A549 (cell line): Measurements from ENCODE around the gene LRP5. TPM values are rescaled to one million over a fixed set of nuclear protein-coding genes. Genes with fewer than 3 reads are reported as not detected.
A peak's percentile ranks its signal among the peaks of the same experiment; 100 is the strongest.

Source experiments
- ATAC-seq, 2 experiments: fragments of 200-7000 bp in 1 of 2; fragments of >200 bp in 1 of 2; cut with Nextera tagmentation in 1 of 2; cut with Tn5 transposase in 1 of 2; 3 replicates each; pipeline versions ENCODE4 v1.8.0 to v1.9.1; 2018 to 2020; ENCODE audit warnings: mild to moderate bottlenecking in 1 of 2, moderate library complexity in 1 of 2
- CTCF ChIA-PET: fragments of 300-600 bp; sonication (Branson Sonifier 250); formaldehyde crosslinking; extraction: SDS; loops from one replicate; lab custom pipeline; 2021; ENCODE audit warnings: antibody characterized with exemption, inconsistent platforms; lab: Yijun Ruan, JAX
- POLR2A ChIA-PET: fragments of 350-600 bp; formaldehyde crosslinking; extraction: SDS; loops from one replicate; lab custom pipeline; 2021; ENCODE audit warnings: antibody characterized with exemption, inconsistent platforms; lab: Yijun Ruan, JAX
- DNase-seq, 2 experiments: peaks; one replicate each; pipeline versions ENCODE4 v3.0.0 to v3.0.0-alpha.2; 2011 to 2016; ENCODE audit warnings: low read depth in 1 of 2, low spot score in 1 of 2
- FAIRE-seq: peaks from 2 replicates; lab custom pipeline; 2011; peaks lifted over from hg19 to GRCh38; lab: Jason Lieb, UNC
- H3K27ac ChIP-seq, 2 experiments: fragments of >200 bp; sonication (Bioruptor Twin); formaldehyde crosslinking; 3 replicates each; pipeline ENCODE4 v1.5.1; 2016 to 2017
- H3K4me1 ChIP-seq: fragments of >200 bp; sonication (Bioruptor Twin); formaldehyde crosslinking; 3 replicates; pipeline ENCODE4 v1.6.1; 2016
- H3K4me2 ChIP-seq: fragments of >200 bp; sonication (Bioruptor Twin); formaldehyde crosslinking; 3 replicates; pipeline ENCODE4 v1.6.1; 2016
- H3K4me3 ChIP-seq: fragments of >200 bp; sonication (Bioruptor Twin); formaldehyde crosslinking; 3 replicates; pipeline ENCODE4 v1.5.1; 2016
- H3K9me3 ChIP-seq: fragments of >200 bp; sonication (Bioruptor Twin); formaldehyde crosslinking; 3 replicates; pipeline ENCODE4 v1.6.1; 2016
- ATOH8 ChIP-seq: fragments of 250-450 bp; sonication (Bioruptor Pico); IDR thresholded peaks from 2 replicates; pipeline ENCODE4 v1.5.0; 2020; ENCODE audit warnings: low read depth, mild to moderate bottlenecking, moderate library complexity
- CTCF ChIP-seq: fragments of >200 bp; sonication (Bioruptor Twin); formaldehyde crosslinking; IDR thresholded peaks from 3 replicates; pipeline ENCODE4 v1.5.1; 2016
- E2F6 ChIP-seq: IDR thresholded peaks from 2 replicates; pipeline ENCODE4 v1.6.1; 2012; ENCODE audit warnings: low read depth, borderline replicate concordance
- EHF ChIP-seq: fragments of 250-450 bp; sonication (Bioruptor Pico); IDR thresholded peaks from 2 replicates; pipeline ENCODE4 v1.5.0; 2020; ENCODE audit warnings: mild to moderate bottlenecking
- ESRRA ChIP-seq: fragments of 150-350 bp; IDR thresholded peaks from 2 replicates; pipeline ENCODE4 v1.6.1; 2014; ENCODE audit warnings: mild to moderate bottlenecking, low read length, borderline replicate concordance
- FOSB ChIP-seq: fragments of 250-450 bp; sonication (Bioruptor Pico); IDR thresholded peaks from 2 replicates; pipeline ENCODE4 v1.5.0; 2020; ENCODE audit warnings: mild to moderate bottlenecking, moderate library complexity
- FOSL2 ChIP-seq, 2 experiments: fragments of 450-650 bp in 1 of 2; fragments of >200 bp in 1 of 2; sonication (Bioruptor Twin) in 1 of 2; formaldehyde crosslinking; IDR thresholded peaks; 2 replicates each; pipeline versions ENCODE4 v1.5.0 to v1.6.1; 2016 to 2020; ENCODE audit warnings: mild to moderate bottlenecking in 1 of 2, moderate library complexity in 1 of 2
- FOXS1 ChIP-seq: fragments of 250-450 bp; sonication (Bioruptor Pico); IDR thresholded peaks from 2 replicates; pipeline ENCODE4 v1.5.0; 2020; ENCODE audit warnings: mild to moderate bottlenecking, moderate library complexity
- GATA3 ChIP-seq: IDR thresholded peaks from 2 replicates; pipeline ENCODE4 v1.6.1; 2012; ENCODE audit warnings: borderline replicate concordance
- HDAC2 ChIP-seq: fragments of 200-600 bp; sonication (generic); IDR thresholded peaks from 2 replicates; pipeline ENCODE4 v1.6.1; 2016
- HEYL ChIP-seq: fragments of 250-450 bp; sonication (Bioruptor Pico); IDR thresholded peaks from 2 replicates; pipeline ENCODE4 v1.8.0; 2021; ENCODE audit warnings: mild to moderate bottlenecking, moderate library complexity
- HMGXB4 ChIP-seq: fragments of 250-450 bp; sonication (Bioruptor Pico); IDR thresholded peaks from 2 replicates; pipeline ENCODE4 v1.5.0; 2021; ENCODE audit warnings: mild to moderate bottlenecking, moderate library complexity, borderline replicate concordance
- HOXA7 ChIP-seq: fragments of 250-450 bp; sonication (Bioruptor Pico); IDR thresholded peaks from 2 replicates; pipeline ENCODE4 v1.5.0; 2020; ENCODE audit warnings: mild to moderate bottlenecking, moderate library complexity
- HOXB13 ChIP-seq: fragments of 250-450 bp; sonication (Bioruptor Pico); IDR thresholded peaks from 2 replicates; pipeline ENCODE4 v1.5.0; 2020; ENCODE audit warnings: low read depth, mild to moderate bottlenecking, moderate library complexity
- JUNB ChIP-seq: fragments of >200 bp; sonication (Bioruptor Twin); formaldehyde crosslinking; IDR thresholded peaks from 2 replicates; pipeline ENCODE4 v1.6.1; 2016
- KDM5A ChIP-seq: fragments of 200-600 bp; sonication (generic); IDR thresholded peaks from 2 replicates; pipeline ENCODE4 v1.6.1; 2016; ENCODE audit warnings: antibody characterized with exemption, mild to moderate bottlenecking
- MAX ChIP-seq: IDR thresholded peaks from 2 replicates; pipeline ENCODE4 v1.6.1; 2012
- POLR2A ChIP-seq: IDR thresholded peaks from 2 replicates; pipeline ENCODE4 v1.6.1; 2012; ENCODE audit warnings: mild to moderate bottlenecking, low read length
- RAD21 ChIP-seq, 2 experiments: fragments of >200 bp in 1 of 2; sonication (Bioruptor Twin) in 1 of 2; formaldehyde crosslinking in 1 of 2; IDR thresholded peaks in 1 of 2; conservative IDR thresholded peaks in 1 of 2; 2 replicates in 1 of 2; 3 replicates in 1 of 2; pipeline ENCODE4 v1.6.1; 2012 to 2018; ENCODE audit warnings: inconsistent platforms in 1 of 2
- RARB ChIP-seq: fragments of 250-450 bp; sonication (Bioruptor Pico); IDR thresholded peaks from 2 replicates; pipeline ENCODE4 v1.8.0; 2021; ENCODE audit warnings: mild to moderate bottlenecking, moderate library complexity
- RFX5 ChIP-seq: fragments of 450-650 bp; IDR thresholded peaks from 2 replicates; pipeline ENCODE4 v1.7.1; 2014; ENCODE audit warnings: antibody characterized with exemption, mild to moderate bottlenecking, moderate library complexity
- RNF2 ChIP-seq: fragments of 200-600 bp; sonication (generic); IDR thresholded peaks from 2 replicates; pipeline ENCODE4 v1.6.1; 2016; ENCODE audit warnings: low read depth, mild to moderate bottlenecking, antibody characterized with exemption, moderate library complexity, borderline replicate concordance
- SMC3 ChIP-seq: fragments of >200 bp; sonication (Bioruptor Twin); formaldehyde crosslinking; IDR thresholded peaks from 3 replicates; pipeline ENCODE4 v1.6.1; 2018; ENCODE audit warnings: inconsistent platforms
- TFCP2L1 ChIP-seq: fragments of 250-450 bp; sonication (Bioruptor Pico); IDR thresholded peaks from 2 replicates; pipeline ENCODE4 v1.5.0; 2021; ENCODE audit warnings: mild to moderate bottlenecking
- TP53 ChIP-seq: fragments of 250-450 bp; sonication (Bioruptor Pico); IDR thresholded peaks from 2 replicates; pipeline ENCODE4 v1.5.0; 2021; ENCODE audit warnings: mild to moderate bottlenecking, moderate library complexity
- ZFP36 ChIP-seq: fragments of 450-650 bp; IDR thresholded peaks from 2 replicates; pipeline ENCODE4 v1.6.1; 2014; ENCODE audit warnings: borderline replicate concordance; ENCODE audit not compliant: partially characterized antibody
- ZNF302 ChIP-seq: fragments of 250-450 bp; sonication (Bioruptor Pico); IDR thresholded peaks from 2 replicates; pipeline ENCODE4 v1.9.0; 2021; ENCODE audit warnings: inconsistent platforms, mild to moderate bottlenecking, moderate library complexity
- WGBS: methylation state at CpG from one replicate; pipeline ENCODE4 v1.1.6; 2017; ENCODE audit errors: missing lambda C conversion rate; 5-methylcytosine and 5-hydroxymethylcytosine counted together
- polyA plus RNA-seq, 4 experiments: library from polyadenylated mRNA; depleted of rRNA in 3 of 4; stranded (reverse); fragments of >200 nt; fragmentation: RNase III in 1 of 4; extraction: RNeasy Plus Mini Kit Qiagen cat#74134 plus additional on column Dnase treatment in 1 of 4; gene quantifications; 2 replicates in 3 of 4; 3 replicates in 1 of 4; pipeline ENCODE4 v1.2.3, GENCODE V29; 2011 to 2017

LRP5 gene
- polyA plus RNA-seq, 2 of the 4 experiments (the other 2 are of a cell fraction) = 10.9 to 32.3 TPM

GRCh38 chr11:68381716-68382115 is 69.3 kb downstream of the LRP5 start:
- CTCF ChIA-PET = interaction anchor here (0.8 to 9.2 kb wide), 10 partner anchors 7 to 124 kb away, joined by 4 to 96 read pairs (median 14); partner anchors contain the start of gene C11orf24

GRCh38 chr11:68382358-68382998 is 70.1 kb downstream of the LRP5 start:
- FAIRE-seq = no peak
- no peak for TF ChIP-seq HOXA7
- TF ChIP-seq EHF (CRISPR knock-in tag) = no peak
- TF ChIP-seq FOSB (CRISPR knock-in tag) = no peak
- TF ChIP-seq ZFP36 = peak; percentile 71
- TF ChIP-seq JUNB = no peak
- ATAC-seq = no peak
- ChIA-PET POLR2A (no interaction called here), CTCF (interaction anchor here (0.6 to 9.2 kb wide), 23 partner anchors 8 to 1658 kb away, joined by 3 to 96 read pairs (median 6); partner anchors contain the start of genes C11orf24 and LRP5)
- DNase-seq = no peak
- 87% methylated on average over 16 of the region's 16 CpGs for WGBS
- H3K4me3 ChIP-seq = no peak overlapping the region
- H3K4me2 ChIP-seq = no peak overlapping the region
- H3K4me1 ChIP-seq = peaks cover 46% of the 10 kb centered on the region
- H3K27ac ChIP-seq = peak overlapping the region in 1 of 2 experiments; percentile 83; a peak in 4 of 6 replicates
- H3K9me3 ChIP-seq = no peaks in the 10 kb centered on the region

More at GRCh38 chr11:68381716-68382115, 69.3 kb downstream of the LRP5 start:
- DNase-seq (no peak), FAIRE-seq (no peak), ATAC-seq (peak; percentile 20 to 22; a peak in 4 of 6 replicates)
- H3K4me3 ChIP-seq = no peak overlapping the region
- 73% methylated on average over 1 of the region's 4 CpGs for WGBS
- H3K9me3 ChIP-seq = no peaks in the 10 kb centered on the region
- peak overlapping the region; percentile 76 for H3K4me2 ChIP-seq
- no peak for TF ChIP-seq RFX5
- POLR2A ChIA-PET = no interaction called here
- peaks cover 45% of the 10 kb centered on the region for H3K4me1 ChIP-seq
- H3K27ac ChIP-seq = peak overlapping the region; percentile 68 to 83; a peak in 4 of 6 replicates

GRCh38 chr11:68383976-68384501 is 71.6 kb downstream of the LRP5 start:
- Histone ChIP-seq H3K4me3 (no peak overlapping the region), H3K4me1 (peaks cover 43% of the 10 kb centered on the region), H3K27ac (peak overlapping the region in 1 of 2 experiments; percentile 44; a peak in 2 of 6 replicates), H3K4me2 (no peak overlapping the region), H3K9me3 (no peaks in the 10 kb centered on the region)
- 39% methylated on average over 3 of the region's 9 CpGs for WGBS
- POLR2A ChIA-PET = no interaction called here
- ATAC-seq (peak in 1 of 2 experiments; percentile 5; a peak in 2 of 6 replicates), FAIRE-seq (no peak), DNase-seq (peak; percentile 60 to 62)
- CTCF ChIA-PET = interaction anchor here (0.6 to 9.2 kb wide), 35 partner anchors 8 to 342 kb away, joined by 3 to 96 read pairs (median 5); partner anchors contain the start of genes C11orf24 and LRP5
- TF ChIP-seq CTCF (peak; percentile 95), KDM5A (no peak), HDAC2 (no peak), ZNF302 (peak; percentile 65; the same call in 1 of the 2 replicates), RFX5 (no peak), HOXB13 (CRISPR knock-in tag) (peak; percentile 76; the same call in 1 of the 2 replicates), RNF2 (no peak), TFCP2L1 (CRISPR knock-in tag) (no peak), HMGXB4 (no peak), FOXS1 (CRISPR knock-in tag) (no peak), HEYL (CRISPR knock-in tag) (0 out of 2 replicates have a peak, but pooled peaks have one; percentile 55), ATOH8 (CRISPR knock-in tag) (0 out of 2 replicates have a peak, but pooled peaks have one; percentile 24), MAX (no peak), ESRRA (no peak), JUNB (no peak), EHF (CRISPR knock-in tag) (peak; percentile 82; the same call in 1 of the 2 replicates), RARB (CRISPR knock-in tag) (no peak), TP53 (no peak; the same call in 1 of the 2 replicates), E2F6 (no peak), SMC3 (peak; percentile 90), RAD21 (conservative IDR thresholded peaks at IDR 0.05 in 1 of 2, IDR thresholded peaks at IDR 0.05 in 1 of 2) (peak; percentile 94 to 95), GATA3 (no peak), FOSL2 (IDR thresholded peaks at IDR 0.05) (no peak), FOSL2 (CRISPR knock-in tag; IDR thresholded peaks at IDR 0.05) (no peak), POLR2A (no peak)
